Lower leg skin (tissue), 4 donors: ENCODE results near the gene HRG. TPM values are rescaled to one million over a fixed set of nuclear protein-coding genes. Genes with fewer than 3 reads are reported as not detected.
"Not testable (repeated sequence)": the region's sequence is repeated elsewhere in the genome, so short reads cannot be mapped to it uniquely, and the experiment has no call there.

Source experiments
- DNase-seq, 2 donors: peaks; one replicate each; pipeline ENCODE4 v3.0.0-alpha.2; 2019; ENCODE audit warnings: low spot score in 2 of 2
- H3K4me3 ChIP-seq: fragments of 200-600 bp; sonication (generic); 2 replicates; pipeline ENCODE4 v1.5.1; 2017; ENCODE audit warnings: mild to moderate bottlenecking, low read depth; ENCODE audit not compliant: poor library complexity, severe bottlenecking
- POLR2A ChIP-seq, 2 donors: fragments of 450-650 bp; IDR thresholded peaks; one replicate each; pipeline ENCODE4 v1.6.1; 2016 to 2017; ENCODE audit warnings: antibody characterized with exemption in 2 of 2, mild to moderate bottlenecking in 1 of 2, moderate library complexity in 1 of 2
- WGBS, 2 donors: methylation state at CpG; one replicate each; pipeline ENCODE4 v1.1.5; 2018; 5-methylcytosine and 5-hydroxymethylcytosine counted together
- intact Hi-C: fragments of 100-400 bp; cut with DNase I; formaldehyde crosslinking; loops from one replicate; pipeline ENCODE4 v1.15.0; 2023; ENCODE audit warnings: low total_unique reads
- total RNA-seq, 4 donors: library from RNA; depleted of rRNA; stranded (reverse); fragments of >200 nt; gene quantifications; one replicate each; pipeline ENCODE4 v1.1.0, GENCODE V29; 2016
- TF ChIP-seq, protein P1 (sequence below), 3 donors: fragments of 450-650 bp; IDR thresholded peaks; one replicate each; pipeline ENCODE4 v1.5.1; 2016; ENCODE audit warnings: antibody characterized with exemption in 3 of 3, mild to moderate bottlenecking in 3 of 3, moderate library complexity in 2 of 3

Gene HRG
- total RNA-seq, 4 donors from 2014 or later, result 0.10 to 0.34 TPM; not detected in 2

DNA sequence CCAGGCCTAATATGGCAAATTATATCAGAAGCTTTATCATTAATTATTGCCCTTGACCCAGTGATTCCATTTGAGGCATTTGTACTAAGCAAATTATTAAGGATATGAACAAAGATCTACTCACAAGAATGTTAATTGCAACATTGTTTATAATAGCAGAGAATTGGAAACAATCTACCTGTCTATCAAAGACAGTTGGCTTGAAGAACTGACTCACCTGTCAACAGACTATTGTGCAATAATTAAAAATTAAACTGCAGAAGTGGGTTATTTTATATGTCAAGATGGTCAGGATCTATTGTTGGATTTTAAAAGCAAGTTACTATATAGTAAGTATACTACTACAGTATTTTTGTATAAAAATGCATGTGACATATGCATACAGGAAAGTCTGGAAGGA lies 32.3 kb upstream of the HRG start:
- no peak overlapping the region for H3K4me3 ChIP-seq

DNA sequence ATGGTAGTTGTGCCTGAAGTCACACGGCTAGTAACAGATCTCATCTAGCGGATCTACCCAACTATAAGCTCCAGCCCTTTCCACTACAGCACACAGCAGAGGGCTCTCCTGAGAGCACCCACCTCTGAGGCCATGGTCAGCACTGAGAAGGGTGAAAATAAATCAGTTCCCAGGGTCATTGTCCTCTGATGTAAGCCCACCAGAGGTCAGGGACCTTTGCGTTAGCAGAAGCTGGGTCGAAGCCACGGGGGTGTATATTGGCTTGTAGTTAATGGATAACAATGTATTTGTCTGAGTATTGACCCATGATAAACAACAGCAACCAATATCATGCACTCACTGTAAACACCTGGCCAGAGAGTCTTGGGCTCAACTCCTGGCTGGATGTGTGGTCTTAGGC lies 31.6 kb upstream of the HRG start:
- intact Hi-C loops, DNase-seq, H3K4me3 ChIP-seq: not testable (repeated sequence)
- WGBS, 2 donors, result 90 to 92% methylated on average over 5 of the region's 5 CpGs

More for the DNA sequence above, 32.3 kb upstream of the HRG start:
- TF ChIP-seq, protein P1, sequence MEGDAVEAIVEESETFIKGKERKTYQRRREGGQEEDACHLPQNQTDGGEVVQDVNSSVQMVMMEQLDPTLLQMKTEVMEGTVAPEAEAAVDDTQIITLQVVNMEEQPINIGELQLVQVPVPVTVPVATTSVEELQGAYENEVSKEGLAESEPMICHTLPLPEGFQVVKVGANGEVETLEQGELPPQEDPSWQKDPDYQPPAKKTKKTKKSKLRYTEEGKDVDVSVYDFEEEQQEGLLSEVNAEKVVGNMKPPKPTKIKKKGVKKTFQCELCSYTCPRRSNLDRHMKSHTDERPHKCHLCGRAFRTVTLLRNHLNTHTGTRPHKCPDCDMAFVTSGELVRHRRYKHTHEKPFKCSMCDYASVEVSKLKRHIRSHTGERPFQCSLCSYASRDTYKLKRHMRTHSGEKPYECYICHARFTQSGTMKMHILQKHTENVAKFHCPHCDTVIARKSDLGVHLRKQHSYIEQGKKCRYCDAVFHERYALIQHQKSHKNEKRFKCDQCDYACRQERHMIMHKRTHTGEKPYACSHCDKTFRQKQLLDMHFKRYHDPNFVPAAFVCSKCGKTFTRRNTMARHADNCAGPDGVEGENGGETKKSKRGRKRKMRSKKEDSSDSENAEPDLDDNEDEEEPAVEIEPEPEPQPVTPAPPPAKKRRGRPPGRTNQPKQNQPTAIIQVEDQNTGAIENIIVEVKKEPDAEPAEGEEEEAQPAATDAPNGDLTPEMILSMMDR (IDR thresholded peaks at IDR 0.05), result no peak
- no peak for TF ChIP-seq POLR2A (IDR thresholded peaks at IDR 0.05)
- no peak for DNase-seq
- intact Hi-C loops, result no loop called here

- no peak for TF ChIP-seq POLR2A (IDR thresholded peaks at IDR 0.05)
- TF ChIP-seq, protein P1 (IDR thresholded peaks at IDR 0.05), result no peak
- DNase-seq, result no peak
- intact Hi-C loops, result no loop called here
- WGBS, 2 donors, result 70% methylated on average over 3 of the region's 3 CpGs
- H3K4me3 ChIP-seq, result no peak overlapping the region
Measured at GRCh38 chr3:186635532-186635931, 30.3 kb upstream of the HRG start.

GRCh38 chr3:186636536-186636935 lies 29.3 kb upstream of the HRG start:
- TF ChIP-seq, protein P1 (IDR thresholded peaks at IDR 0.05), result no peak
- TF ChIP-seq POLR2A (IDR thresholded peaks at IDR 0.05), result no peak
- 71 to 81% methylated on average over 7 of the region's 7 CpGs for WGBS, 2 donors
- intact Hi-C loops, result no loop called here
- DNase-seq, result no peak
- H3K4me3 ChIP-seq, result no peak overlapping the region

DNA sequence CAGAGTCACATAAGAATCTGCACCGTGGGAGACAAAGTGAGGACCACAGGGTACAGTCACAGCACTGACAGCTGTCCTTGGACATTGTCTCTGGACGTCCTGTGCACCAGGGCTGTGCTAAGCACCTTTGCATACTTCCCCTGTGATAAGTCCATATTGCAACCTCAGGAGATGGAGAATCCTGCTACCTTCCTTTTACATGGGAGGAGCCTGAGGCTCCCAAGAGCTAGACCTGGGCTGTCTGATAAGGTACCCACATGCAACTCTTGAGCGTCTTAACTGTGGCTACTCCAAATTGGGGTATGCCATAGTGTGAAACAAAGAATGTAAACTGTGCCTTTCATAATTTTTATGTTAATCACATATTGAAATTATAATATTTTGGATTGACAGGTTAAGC lies 28.1 kb upstream of the HRG start:
- H3K4me3 ChIP-seq, result no peak overlapping the region
- TF ChIP-seq, protein P1 (IDR thresholded peaks at IDR 0.05), result no peak
- TF ChIP-seq POLR2A (IDR thresholded peaks at IDR 0.05), result no peak
- WGBS, 2 donors, result 81 to 82% methylated on average over 2 to 3 of the region's 3 CpGs
- DNase-seq, result no peak
- intact Hi-C loops, result no loop called here

DNA sequence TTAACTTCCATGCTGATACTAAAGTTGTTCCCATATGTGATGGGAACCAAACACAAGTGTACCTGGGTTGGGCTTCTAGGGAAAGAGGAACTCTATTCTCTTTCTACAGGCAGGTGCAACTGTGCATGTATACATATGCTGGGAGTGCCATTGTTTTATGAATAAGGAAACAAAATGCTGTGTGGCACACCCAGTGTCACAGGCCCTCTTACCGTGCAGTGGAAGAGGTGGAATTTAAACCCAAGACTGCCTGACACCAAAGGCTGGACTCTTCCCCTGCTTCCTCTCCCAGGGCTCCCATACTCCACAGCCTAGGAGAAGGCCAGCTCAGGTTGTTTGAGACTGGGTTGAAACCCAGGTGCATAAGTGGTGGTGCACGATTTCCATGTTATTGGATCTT lies 27.6 kb upstream of the HRG start:
- no peak overlapping the region for H3K4me3 ChIP-seq
- DNase-seq, result no peak
- TF ChIP-seq, protein P1 (IDR thresholded peaks at IDR 0.05), result no peak
- TF ChIP-seq POLR2A (IDR thresholded peaks at IDR 0.05), result no peak
- intact Hi-C loops, result no loop called here
- 74 to 86% methylated on average over 2 of the region's 2 CpGs for WGBS, 2 donors
